Heart left ventricle (tissue), 13 donors: ENCODE data around the gene PAFAH1B2.

Experiments used
- CTCF ChIP-seq, 12 donors: fragments of 200-600 bp; sonication (generic) in 4 of 12; IDR thresholded peaks; one replicate each; pipeline versions ENCODE4 v1.5.0 to v1.8.0; 2018 to 2022; ENCODE audit warnings: antibody characterized with exemption in 12 of 12, mild to moderate bottlenecking in 5 of 12
- POLR2A ChIP-seq, 2 donors: fragments of 450-650 bp; IDR thresholded peaks; one replicate each; pipeline ENCODE4 v1.6.1; 2017; ENCODE audit warnings: antibody characterized with exemption in 2 of 2, mild to moderate bottlenecking in 2 of 2, moderate library complexity in 2 of 2
- donor health status: ischemic (EF 13 %, LVEDD 7.1; RV severe dilation, severe dysfunction).
- donor health status: DM: no; HTN: yes; CAD: no.
- donor health status: DM: no; HTN: no; CAD: no.
- donor health status: ischemic (EF 25% LVEDD 6.9; RV normal size, moderate dysfunction).
- donor health status: ischemic (EF 25% LVEDD 5.7; RV mildly dilated, moderate dysfunction).
- donor health status: ischemic (EF 35%, LVEDD 5.7; RV mildly dilated, moderate dysfunction).
- donor health status: nonischemic (EF 11% LVEDD 7.7; RV severe dilation, severe dysfunction).
- donor health status: DM: yes; HTN: yes; CAD: no.
- donor health status: PGD.
- donor health status: ischemic (EF 29% LVEDD 5.4; RV normal size, mild dysfunction).
- donor health status: nonischemic (EF 23%, LVEDD 6.1; RV moderate dilation, normal function).

GRCh38 chr11:117144477-117145392, 648 bp downstream of the PAFAH1B2 start:
- TF ChIP-seq CTCF (IDR thresholded peaks at IDR 0.05) (no peak), POLR2A (IDR thresholded peaks at IDR 0.05) (no peak)
